ENCODE results near the gene GLRA3. TPM values are rescaled to one million over a fixed set of nuclear protein-coding genes. Genes with fewer than 3 reads are reported as not detected.
A peak's percentile ranks its signal among the peaks of the same experiment; 100 is the strongest.

GLRA3 gene
- total RNA-seq, 4 donors from 2014 or later = not detected

GRCh38 chr4:174746710-174747109, 82.3 kb downstream of the GLRA3 start:
- Histone ChIP-seq H3K27me3 (no peaks in the 10 kb centered on the region), H3K27ac (no peak overlapping the region), H3K36me3 (no peaks in the 10 kb centered on the region), H3K9me3 (no peaks in the 10 kb centered on the region), H3K4me1 (no peaks in the 10 kb centered on the region), H3K4me3 (no peak overlapping the region)
- TF ChIP-seq EP300 (IDR thresholded peaks at IDR 0.05) (no peak), POLR2AphosphoS5 (IDR thresholded peaks at IDR 0.05) (no peak), POLR2A (IDR thresholded peaks at IDR 0.05) (no peak)
- TF ChIP-seq, protein P1, sequence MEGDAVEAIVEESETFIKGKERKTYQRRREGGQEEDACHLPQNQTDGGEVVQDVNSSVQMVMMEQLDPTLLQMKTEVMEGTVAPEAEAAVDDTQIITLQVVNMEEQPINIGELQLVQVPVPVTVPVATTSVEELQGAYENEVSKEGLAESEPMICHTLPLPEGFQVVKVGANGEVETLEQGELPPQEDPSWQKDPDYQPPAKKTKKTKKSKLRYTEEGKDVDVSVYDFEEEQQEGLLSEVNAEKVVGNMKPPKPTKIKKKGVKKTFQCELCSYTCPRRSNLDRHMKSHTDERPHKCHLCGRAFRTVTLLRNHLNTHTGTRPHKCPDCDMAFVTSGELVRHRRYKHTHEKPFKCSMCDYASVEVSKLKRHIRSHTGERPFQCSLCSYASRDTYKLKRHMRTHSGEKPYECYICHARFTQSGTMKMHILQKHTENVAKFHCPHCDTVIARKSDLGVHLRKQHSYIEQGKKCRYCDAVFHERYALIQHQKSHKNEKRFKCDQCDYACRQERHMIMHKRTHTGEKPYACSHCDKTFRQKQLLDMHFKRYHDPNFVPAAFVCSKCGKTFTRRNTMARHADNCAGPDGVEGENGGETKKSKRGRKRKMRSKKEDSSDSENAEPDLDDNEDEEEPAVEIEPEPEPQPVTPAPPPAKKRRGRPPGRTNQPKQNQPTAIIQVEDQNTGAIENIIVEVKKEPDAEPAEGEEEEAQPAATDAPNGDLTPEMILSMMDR (IDR thresholded peaks at IDR 0.05) = no peak
- DNase-seq (ENCODE audit: low spot score in 2 of 2) = no peak
- WGBS = 75% methylated on average over 2 of the region's 2 CpGs

DNA sequence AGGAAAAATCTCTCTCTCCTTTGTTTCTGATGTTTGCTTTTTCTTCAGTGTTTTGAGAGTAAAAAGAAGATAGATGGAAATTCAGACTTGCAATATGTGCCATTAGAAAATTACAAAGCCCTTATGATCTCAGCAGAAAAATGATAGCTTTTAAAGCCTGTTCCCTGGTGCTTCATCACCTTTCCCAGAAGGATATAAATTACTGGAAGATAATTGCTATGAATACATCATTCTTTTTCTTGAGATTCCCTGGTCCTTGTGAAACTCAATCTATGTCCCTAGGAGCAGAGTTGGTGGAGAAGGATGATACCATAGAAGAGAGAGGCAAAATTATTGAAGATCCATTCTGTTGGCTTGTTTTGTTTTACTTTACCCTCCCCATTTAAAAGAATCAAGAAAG, 86.5 kb downstream of the GLRA3 start:
- no peak for DNase-seq (ENCODE audit: low spot score in 2 of 2)
- TF ChIP-seq, protein P1 (IDR thresholded peaks at IDR 0.05) = no peak
- Histone ChIP-seq H3K27ac (no peak overlapping the region), H3K27me3 (no peaks in the 10 kb centered on the region), H3K4me3 (no peak overlapping the region), H3K9me3 (no peaks in the 10 kb centered on the region), H3K4me1 (no peaks in the 10 kb centered on the region), H3K36me3 (no peaks in the 10 kb centered on the region)

DNA sequence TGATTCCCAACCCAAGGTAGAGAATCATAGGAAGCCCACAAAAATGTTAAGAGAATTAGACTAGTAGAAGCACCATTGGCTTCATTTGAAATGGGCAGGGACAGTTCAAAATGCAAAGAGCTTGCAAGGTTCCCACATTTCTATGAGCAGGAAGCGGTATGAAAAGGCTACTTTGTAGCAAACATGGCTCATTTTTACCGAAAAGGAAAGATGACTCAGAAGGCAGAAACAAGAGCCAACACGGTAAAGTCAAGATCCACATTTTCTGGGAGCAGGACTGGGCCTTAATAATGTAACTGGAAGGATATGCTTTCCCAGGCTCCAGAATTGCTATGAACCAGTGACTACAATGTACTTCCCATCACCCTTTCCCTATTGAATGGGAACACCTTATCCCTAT, 89.5 kb downstream of the GLRA3 start:
- H3K27ac ChIP-seq = no peak overlapping the region
- no peaks in the 10 kb centered on the region for H3K27me3 ChIP-seq
- TF ChIP-seq, protein P1 (IDR thresholded peaks at IDR 0.05) = no peak
- TF ChIP-seq EP300 (IDR thresholded peaks at IDR 0.05) (no peak), POLR2AphosphoS5 (IDR thresholded peaks at IDR 0.05) (no peak), POLR2A (IDR thresholded peaks at IDR 0.05) (no peak)
- no peak overlapping the region for H3K4me3 ChIP-seq
- no peaks in the 10 kb centered on the region for H3K4me1 ChIP-seq
- no peaks in the 10 kb centered on the region for H3K9me3 ChIP-seq
- H3K36me3 ChIP-seq = no peaks in the 10 kb centered on the region
- WGBS = 86% methylated on average over 3 of the region's 3 CpGs
- DNase-seq (ENCODE audit: low spot score in 2 of 2) = no peak

GRCh38 chr4:174734181-174734580, 94.9 kb downstream of the GLRA3 start:
- H3K9me3 ChIP-seq = no peaks in the 10 kb centered on the region
- WGBS = 85% methylated on average over 4 of the region's 4 CpGs
- H3K4me1 ChIP-seq = no peaks in the 10 kb centered on the region
- H3K36me3 ChIP-seq = no peaks in the 10 kb centered on the region
- no peak for DNase-seq (ENCODE audit: low spot score in 2 of 2)
- TF ChIP-seq, protein P1 (IDR thresholded peaks at IDR 0.05) = no peak
- TF ChIP-seq EP300 (IDR thresholded peaks at IDR 0.05) (no peak), POLR2AphosphoS5 (IDR thresholded peaks at IDR 0.05) (no peak), POLR2A (IDR thresholded peaks at IDR 0.05) (no peak)
- H3K27ac ChIP-seq = no peak overlapping the region
- H3K4me3 ChIP-seq = no peak overlapping the region
- no peaks in the 10 kb centered on the region for H3K27me3 ChIP-seq

- H3K4me1 ChIP-seq = peaks cover 7% of the 10 kb centered on the region
- H3K9me3 ChIP-seq = no peaks in the 10 kb centered on the region
- TF ChIP-seq POLR2AphosphoS5 (IDR thresholded peaks at IDR 0.05) (no peak), EP300 (IDR thresholded peaks at IDR 0.05) (no peak), POLR2A (IDR thresholded peaks at IDR 0.05) (no peak)
- TF ChIP-seq, protein P1 (IDR thresholded peaks at IDR 0.05) = no peak
- DNase-seq (ENCODE audit: low spot score in 2 of 2) = no peak
- H3K27me3 ChIP-seq = no peaks in the 10 kb centered on the region
- WGBS = 8% methylated on average over 3 of the region's 3 CpGs
- H3K36me3 ChIP-seq = no peaks in the 10 kb centered on the region
- H3K4me3 ChIP-seq = no peak overlapping the region
- peak overlapping the region; percentile 65 for H3K27ac ChIP-seq
Measured at GRCh38 chr4:174717828-174718227, 111.2 kb downstream of the GLRA3 start.
